Left renal pelvis (tissue), 4 donors: ENCODE results near the gene WNK3. TPM values are rescaled to one million over a fixed set of nuclear protein-coding genes. Genes with fewer than 3 reads are reported as not detected.

ENCODE experiments used
- DNase-seq, 4 donors: peaks; one replicate each; pipeline ENCODE4 v3.0.0-alpha.2; 2013; ENCODE audit warnings: low read depth in 4 of 4, low spot score in 3 of 4
- polyA plus RNA-seq, 4 donors: library from polyadenylated mRNA; unstranded; fragments of 120-200 nt; gene quantifications; one replicate each; pipeline ENCODE4 v1.2.1, GENCODE V29; 2013; ENCODE audit not compliant: insufficient read length in 4 of 4

WNK3 gene
- polyA plus RNA-seq, 4 donors = 2.7 to 5.4 (median 5.1) TPM

DNA sequence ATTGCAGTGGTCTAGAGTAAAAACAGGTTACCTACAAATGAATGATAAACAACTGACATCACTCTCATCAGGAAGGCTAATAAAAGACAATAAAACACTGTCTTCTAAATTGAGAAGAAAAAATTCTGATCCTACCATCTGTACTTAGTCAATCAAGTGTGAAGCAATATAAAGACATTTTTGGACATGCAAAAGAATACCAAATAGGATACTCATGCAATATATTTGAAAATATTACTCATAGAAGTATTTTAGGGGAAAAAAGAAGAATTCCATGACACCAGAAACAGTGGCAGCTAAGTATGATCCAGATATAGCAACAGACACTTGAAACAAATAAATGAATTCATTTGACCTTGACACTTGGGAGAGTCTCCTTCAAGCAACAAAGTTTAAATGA lies 111.0 kb downstream of the WNK3 start:
- DNase-seq = no peak

GRCh38 chrX:54238588-54238987 lies 119.3 kb downstream of the WNK3 start:
- no peak for DNase-seq

DNA sequence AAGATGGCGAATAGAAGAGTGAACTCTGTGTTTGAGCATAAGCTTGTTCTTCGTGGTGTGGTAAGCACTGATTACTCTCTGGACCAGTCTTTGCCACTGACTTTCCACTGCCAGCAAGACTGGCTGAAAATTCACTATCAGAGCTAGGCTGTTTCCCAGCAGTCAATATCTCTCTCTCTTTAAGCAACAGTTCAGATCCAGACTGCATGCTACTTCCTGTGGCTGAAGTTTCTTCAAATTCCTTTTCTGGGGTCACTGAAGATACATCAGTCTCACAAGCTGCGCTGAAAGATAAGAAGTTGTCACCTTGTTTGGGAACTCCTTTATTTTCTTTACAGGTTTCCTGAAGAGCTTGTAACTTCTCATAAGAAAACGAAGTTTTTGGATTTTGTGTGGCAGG lies 120.8 kb downstream of the WNK3 start:
- DNase-seq = no peak

GRCh38 chrX:54230435-54231148 lies 127.3 kb downstream of the WNK3 start:
- no peak for DNase-seq

- no peak for DNase-seq
Measured at GRCh38 chrX:54223581-54223980, 134.3 kb downstream of the WNK3 start.

DNA sequence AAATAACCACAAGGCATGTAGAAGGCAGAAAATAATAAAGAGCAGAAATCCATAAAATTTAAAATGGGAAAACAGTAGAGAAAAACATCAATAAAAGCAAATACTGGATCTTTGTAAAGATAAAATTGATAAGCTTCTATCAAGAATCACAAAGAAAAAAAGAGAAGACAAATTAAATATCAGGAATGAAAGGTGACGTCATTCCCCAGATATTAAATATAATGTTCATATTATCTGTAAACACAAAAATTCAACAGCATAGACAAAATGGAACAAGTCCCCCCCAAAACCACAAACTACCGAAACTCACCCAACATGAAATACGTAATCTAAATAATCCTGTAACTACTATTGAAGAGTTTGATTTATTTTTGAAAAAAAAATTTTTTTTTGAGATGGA lies 144.2 kb downstream of the WNK3 start:
- no peak for DNase-seq

- DNase-seq = no peak
Measured at GRCh38 chrX:54208531-54208930, 149.3 kb downstream of the WNK3 start.

- no peak for DNase-seq
Measured at GRCh38 chrX:54198262-54198661, 159.6 kb downstream of the WNK3 start.

DNA sequence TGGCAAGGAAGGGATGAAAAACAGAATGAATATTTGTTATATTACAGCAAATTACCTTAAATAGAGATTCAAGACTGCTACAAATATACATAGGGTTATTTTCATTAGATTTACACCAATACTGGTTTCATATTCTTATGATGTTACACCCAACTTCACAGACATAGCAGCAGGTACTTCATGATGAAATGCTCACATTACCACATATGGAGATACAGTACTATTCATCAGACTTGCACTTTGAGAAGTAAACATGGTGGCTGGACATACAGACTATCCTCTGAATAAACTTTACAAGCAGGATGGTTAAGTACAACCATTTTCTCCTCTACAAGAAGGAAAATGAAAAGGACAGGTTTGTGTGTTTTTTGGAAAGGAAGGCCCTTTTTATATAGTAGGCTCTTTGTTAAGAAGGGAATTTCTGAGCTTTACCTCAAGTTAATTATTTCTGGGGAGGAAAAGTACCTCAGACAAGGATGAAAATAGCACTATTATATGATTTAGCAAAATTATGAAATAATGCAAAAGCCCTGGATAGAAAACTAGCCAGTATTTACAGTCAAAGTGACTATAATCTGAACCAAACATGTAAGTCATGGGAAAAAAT lies 162.8 kb downstream of the WNK3 start:
- DNase-seq = no peak

- no peak for DNase-seq
Measured at GRCh38 chrX:54193085-54193821, 164.6 kb downstream of the WNK3 start.

- no peak for DNase-seq
Measured at GRCh38 chrX:54184474-54184873, 173.4 kb downstream of the WNK3 start.

DNA sequence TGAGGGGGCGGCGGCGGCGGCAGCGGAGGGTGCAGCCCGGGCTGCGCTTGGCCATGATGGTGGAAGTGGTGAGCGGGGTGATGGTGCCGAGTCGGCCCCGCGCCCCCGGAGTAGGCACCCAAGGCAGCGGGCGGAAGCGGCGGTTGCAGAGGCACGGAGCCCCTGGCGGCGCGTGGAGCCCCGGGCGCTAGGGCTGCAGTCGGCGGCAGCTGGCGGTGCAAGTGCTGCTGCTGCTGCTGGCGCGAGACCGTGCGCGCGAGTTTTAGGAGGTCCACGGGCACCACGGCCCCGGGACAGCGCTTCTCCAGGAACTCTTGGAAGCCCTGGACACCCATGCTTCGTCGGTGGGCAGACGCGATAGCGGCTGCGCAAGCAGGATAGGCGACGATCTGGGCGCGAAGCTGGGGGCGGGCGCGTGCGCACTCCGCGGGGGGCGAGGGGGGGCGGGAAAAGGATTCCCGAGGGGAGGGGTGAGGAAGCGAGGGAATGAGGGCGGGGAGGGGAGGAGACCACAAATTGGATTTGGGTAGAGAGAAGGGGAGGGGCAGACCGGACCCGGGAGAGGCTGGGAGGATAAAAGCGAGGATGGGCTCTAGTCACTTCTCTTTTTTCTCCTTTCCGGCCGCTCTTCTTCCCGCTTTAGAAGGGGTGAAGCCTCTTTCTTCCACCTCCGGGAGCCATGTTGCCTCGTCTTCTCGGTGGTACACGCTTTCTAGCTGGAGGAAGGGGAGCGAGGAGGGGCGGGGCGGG lies 174.8 kb downstream of the WNK3 start, which contains the start of gene FAM120C:
TSS of gene FAM120C (minus strand) at position 391 of the 750 bp plus-strand sequence. CDS start at position 335, 56 bp downstream.
- peak; percentile 49 to 59 (median 54) for DNase-seq

GRCh38 chrX:54182194-54182863 lies 175.5 kb downstream of the WNK3 start:
- no peak for DNase-seq

- no peak for DNase-seq
Measured at GRCh38 chrX:54181202-54181953, 176.5 kb downstream of the WNK3 start.

- no peak for DNase-seq
Measured at GRCh38 chrX:54180403-54180802, 177.4 kb downstream of the WNK3 start.

GRCh38 chrX:54178100-54178940 lies 179.5 kb downstream of the WNK3 start:
- DNase-seq = no peak

DNA sequence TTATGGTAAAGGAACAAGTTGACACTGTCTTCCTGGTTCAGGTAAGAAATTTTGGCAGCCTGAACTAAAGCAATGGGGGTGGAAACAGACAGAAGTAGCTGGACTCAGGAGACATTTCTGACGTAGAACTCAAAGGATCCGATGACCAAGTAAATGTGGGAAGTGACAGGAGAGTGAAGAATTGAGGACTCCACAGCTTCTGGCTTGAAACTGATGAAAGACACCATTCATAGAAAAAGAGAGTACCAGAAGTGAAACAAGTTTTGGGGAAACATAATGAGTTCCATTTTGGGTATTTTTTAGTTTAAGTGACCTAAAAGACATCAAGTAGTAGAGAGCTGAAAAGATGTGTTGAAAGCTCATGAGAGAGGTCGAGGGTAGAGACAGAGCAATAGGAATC lies 180.5 kb downstream of the WNK3 start:
- DNase-seq = no peak

DNA sequence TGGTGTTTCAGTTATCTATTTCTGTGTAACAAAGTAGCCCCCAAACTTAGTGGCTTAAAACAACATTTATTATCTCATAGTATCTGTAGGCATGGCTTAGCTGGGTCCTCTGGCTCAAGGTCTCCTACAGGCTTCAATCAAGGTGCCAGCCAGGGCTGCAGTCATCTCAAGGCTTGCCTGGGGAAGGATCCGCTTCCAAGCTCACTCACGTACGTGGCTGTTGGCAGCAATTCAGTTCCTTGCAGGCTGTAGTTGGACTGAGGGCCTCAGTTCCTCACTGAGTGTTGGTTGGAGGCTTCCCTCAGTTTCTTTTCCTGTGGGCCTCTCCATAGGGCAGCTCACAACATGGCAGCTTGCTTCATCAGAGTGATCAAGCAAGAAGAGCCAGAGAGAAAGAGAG lies 184.1 kb downstream of the WNK3 start:
- DNase-seq = no peak

DNA sequence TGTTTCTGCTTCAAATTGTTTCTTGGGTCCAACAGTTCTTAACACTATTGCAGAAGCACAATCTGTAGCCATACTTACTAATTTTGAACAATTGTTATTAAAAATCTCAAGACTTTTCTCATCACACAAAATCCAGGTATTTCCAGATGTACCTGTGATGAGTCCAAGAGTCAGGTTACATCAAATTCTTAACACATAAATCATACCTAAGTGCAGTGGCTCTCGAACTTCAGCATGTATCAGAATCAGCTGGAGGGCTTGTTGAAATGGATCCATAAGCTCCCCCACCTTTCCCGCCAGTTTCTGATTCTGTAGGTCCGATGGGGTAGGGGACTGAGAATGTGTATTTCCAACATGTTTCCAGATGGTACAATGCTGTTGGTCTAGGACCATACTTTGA lies 185.4 kb downstream of the WNK3 start:
- DNase-seq = no peak
